ENCODE measurements around the gene GTF2A1L. TPM values are rescaled to one million over a fixed set of nuclear protein-coding genes. Genes with fewer than 3 reads are reported as not detected.

The GTF2A1L gene
- total RNA-seq, 4 donors from 2014 or later = 0.96 TPM; not detected in 3

GRCh38 chr2:48600204-48600813 is 17.3 kb upstream of the GTF2A1L start:
- no peak for DNase-seq (ENCODE audit: low spot score in 2 of 2)
- TF ChIP-seq CTCF (IDR thresholded peaks at IDR 0.05) = no peak
- TF ChIP-seq POLR2A (IDR thresholded peaks at IDR 0.05) = no peak
- no peak overlapping the region for H3K4me3 ChIP-seq (ENCODE audit: low read depth, poor library complexity, severe bottlenecking)
- intact Hi-C loops (cut with DNase I; ENCODE audit: low total_unique reads) = no loop called here
- 37 to 42% methylated on average over 4 of the region's 4 CpGs for WGBS, 2 donors

DNA sequence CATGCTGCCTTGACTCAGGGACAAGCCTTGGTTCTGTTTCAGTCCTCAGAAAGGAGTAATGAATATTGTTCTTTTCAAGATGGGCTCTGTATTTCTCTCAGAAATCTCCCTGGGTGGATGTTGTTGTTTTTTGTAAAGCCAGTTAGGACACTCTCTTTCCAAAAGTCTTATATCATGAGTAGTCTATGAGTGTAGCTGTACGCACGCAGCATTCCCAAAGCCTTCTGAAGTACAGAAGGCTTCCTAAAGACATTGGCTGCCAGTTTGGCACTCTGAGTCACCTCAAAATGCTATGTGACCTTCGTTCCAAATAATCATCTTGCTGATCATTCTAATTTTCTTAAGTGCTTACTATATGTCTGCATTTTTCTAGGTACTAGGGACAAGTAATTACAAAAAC is 16.7 kb upstream of the GTF2A1L start:
- intact Hi-C loops (cut with DNase I; ENCODE audit: low total_unique reads) = no loop called here
- 66 to 70% methylated on average over 3 of the region's 3 CpGs for WGBS, 2 donors
- H3K4me3 ChIP-seq (ENCODE audit: low read depth, poor library complexity, severe bottlenecking) = no peak overlapping the region
- no peak for TF ChIP-seq POLR2A (IDR thresholded peaks at IDR 0.05)
- TF ChIP-seq CTCF (IDR thresholded peaks at IDR 0.05) = no peak
- DNase-seq (ENCODE audit: low spot score in 2 of 2) = no peak

DNA sequence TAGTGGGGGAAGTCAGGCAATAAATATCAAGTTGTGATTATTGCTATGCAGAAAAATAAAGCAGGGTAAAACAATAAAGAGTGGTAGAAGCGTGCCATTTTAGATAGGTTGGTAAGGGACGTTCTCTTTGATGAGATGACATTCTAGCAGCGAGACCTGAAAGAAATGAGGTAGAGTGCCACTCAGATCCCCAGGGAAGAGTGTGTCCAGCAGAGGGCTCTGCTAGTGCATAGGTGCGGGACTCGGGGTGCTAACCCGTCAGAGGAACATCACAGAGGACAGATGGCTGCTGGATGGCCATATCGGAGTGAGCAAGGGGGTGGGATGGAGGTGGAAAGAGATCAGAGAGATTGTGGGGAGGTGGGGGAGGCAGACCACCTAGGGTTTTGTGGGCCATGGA is 16.3 kb upstream of the GTF2A1L start:
- H3K4me3 ChIP-seq (ENCODE audit: low read depth, poor library complexity, severe bottlenecking) = no peak overlapping the region
- TF ChIP-seq CTCF (IDR thresholded peaks at IDR 0.05) (no peak), POLR2A (IDR thresholded peaks at IDR 0.05) (no peak)
- DNase-seq (ENCODE audit: low spot score in 2 of 2) = no peak
- 58% methylated on average over 7 of the region's 7 CpGs for WGBS, 2 donors
- intact Hi-C loops (cut with DNase I; ENCODE audit: low total_unique reads) = no loop called here

GRCh38 chr2:48605482-48606175 is 12.0 kb upstream of the GTF2A1L start:
- intact Hi-C loops (cut with DNase I; ENCODE audit: low total_unique reads) = no loop called here
- WGBS, 2 donors = 84 to 91% methylated on average over 5 of the region's 5 CpGs
- no peak for DNase-seq (ENCODE audit: low spot score in 2 of 2)
- TF ChIP-seq CTCF (IDR thresholded peaks at IDR 0.05) (no peak), POLR2A (IDR thresholded peaks at IDR 0.05) (no peak)
- H3K4me3 ChIP-seq (ENCODE audit: low read depth, poor library complexity, severe bottlenecking) = no peak overlapping the region

- intact Hi-C loops (cut with DNase I; ENCODE audit: low total_unique reads) = no loop called here
- DNase-seq (ENCODE audit: low spot score in 2 of 2) = no peak
- 67 to 81% methylated on average over 10 of the region's 10 CpGs for WGBS, 2 donors
- H3K4me3 ChIP-seq (ENCODE audit: low read depth, poor library complexity, severe bottlenecking) = no peak overlapping the region
- TF ChIP-seq CTCF (IDR thresholded peaks at IDR 0.05) (no peak), POLR2A (IDR thresholded peaks at IDR 0.05) (no peak)
Measured at GRCh38 chr2:48607307-48608014, 10.2 kb upstream of the GTF2A1L start.
